Smooth muscle cell (in vitro differentiated cells): ENCODE measurements around the gene PLCH2. TPM values are rescaled to one million over a fixed set of nuclear protein-coding genes. Genes with fewer than 3 reads are reported as not detected.
A peak's percentile ranks its signal among the peaks of the same experiment; 100 is the strongest.

Experiments used
- DNase-seq: peaks from one replicate; lab custom pipeline; 2025; ENCODE audit not compliant: unreplicated experiment; lab: John Stamatoyannopoulos, UW
- H2AFZ ChIP-seq: fragments of 200-600 bp; sonication (generic); 2 replicates; pipeline ENCODE4 v1.6.0; 2016; ENCODE audit warnings: antibody characterized with exemption, low read depth, mild to moderate bottlenecking
- H3F3A ChIP-seq: fragments of 200-600 bp; sonication (generic); 2 replicates; pipeline ENCODE4 v1.6.0; 2017; ENCODE audit warnings: antibody characterized with exemption, low read depth
- H3K27ac ChIP-seq: fragments of 200-600 bp; sonication (generic); 2 replicates; pipeline ENCODE4 v1.5.1; 2016; ENCODE audit warnings: low read depth, mild to moderate bottlenecking
- H3K27me3 ChIP-seq: fragments of 200-600 bp; sonication (generic); 2 replicates; pipeline ENCODE4 v1.6.1; 2016; ENCODE audit warnings: low read depth, mild to moderate bottlenecking
- H3K36me3 ChIP-seq: fragments of 200-600 bp; sonication (generic); 2 replicates; pipeline ENCODE4 v1.5.1; 2016; ENCODE audit warnings: low read depth
- H3K4me1 ChIP-seq: fragments of 200-600 bp; sonication (generic); 2 replicates; pipeline ENCODE4 v1.5.1; 2016; ENCODE audit warnings: low read depth
- H3K4me2 ChIP-seq: fragments of 200-600 bp; sonication (generic); 2 replicates; pipeline ENCODE4 v1.6.0; 2016; ENCODE audit warnings: mild to moderate bottlenecking
- H3K4me3 ChIP-seq: fragments of 200-600 bp; sonication (generic); 2 replicates; pipeline ENCODE4 v1.5.1; 2016; ENCODE audit warnings: mild to moderate bottlenecking
- H3K79me2 ChIP-seq: fragments of 200-600 bp; sonication (generic); 2 replicates; pipeline ENCODE4 v1.6.0; 2016; ENCODE audit warnings: low read depth, mild to moderate bottlenecking
- H3K9ac ChIP-seq: fragments of 200-600 bp; sonication (generic); 2 replicates; pipeline ENCODE4 v1.6.0; 2016; ENCODE audit warnings: low read depth
- H3K9me3 ChIP-seq: fragments of 200-600 bp; sonication (generic); replicated peaks from 2 replicates; pipeline ENCODE4 v1.5.1; 2016; ENCODE audit warnings: low read depth
- H4K20me1 ChIP-seq: fragments of 200-600 bp; sonication (generic); 2 replicates; pipeline ENCODE4 v1.6.0; 2016; ENCODE audit warnings: low read depth
- CTCF ChIP-seq: fragments of 200-600 bp; sonication (generic); IDR thresholded peaks from 2 replicates; pipeline ENCODE4 v1.5.1; 2017; ENCODE audit warnings: borderline replicate concordance, mild to moderate bottlenecking, antibody characterized with exemption; ENCODE audit not compliant: insufficient read depth, poor library complexity, severe bottlenecking
- WGBS: methylation state at CpG from one replicate; pipeline ENCODE4 v1.1.7; 2016; ENCODE audit warnings: low lambda C conversion rate; 5-methylcytosine and 5-hydroxymethylcytosine counted together
- polyA plus RNA-seq: library from polyadenylated mRNA; unstranded; fragments of >200 nt; fragmentation: Nextera tagmentation; extraction: Ambion mirVana; gene quantifications from 2 replicates; pipeline ENCODE4 v1.2.1, GENCODE V29; 2016
- total RNA-seq: library from RNA; depleted of rRNA; stranded (reverse); fragments of >200 nt; gene quantifications from 2 replicates; pipeline ENCODE4 v1.2.3, GENCODE V29; 2014

The PLCH2 gene
- total and polyA plus RNA-seq, 2 experiments from 2014 or later: 0.09 to 0.13 TPM

GRCh38 chr1:2451741-2452140 lies 24.3 kb upstream of the PLCH2 start:
- no peaks in the 10 kb centered on the region for H3K79me2 ChIP-seq
- DNase-seq: peak; percentile 14

GRCh38 chr1:2452201-2452931 lies 23.7 kb upstream of the PLCH2 start:
- H3K4me2 ChIP-seq: peak overlapping the region; percentile 62
- H3K9me3 ChIP-seq: no peaks in the 10 kb centered on the region
- H3K36me3 ChIP-seq: no peaks in the 10 kb centered on the region
- no peaks in the 10 kb centered on the region for H4K20me1 ChIP-seq
- H3K79me2 ChIP-seq: no peaks in the 10 kb centered on the region
- peaks cover 35% of the 10 kb centered on the region for H3K4me1 ChIP-seq
- no peak overlapping the region for H3K9ac ChIP-seq
- WGBS: 74% methylated on average over 20 of the region's 21 CpGs
- peak overlapping the region; percentile 76 for H3K27ac ChIP-seq
- H3F3A ChIP-seq: no peaks in the 10 kb centered on the region
- H3K27me3 ChIP-seq: no peaks in the 10 kb centered on the region
- TF ChIP-seq CTCF: no peak
- no peak for DNase-seq
- no peak overlapping the region for H3K4me3 ChIP-seq
- H2AFZ ChIP-seq: no peak overlapping the region

More at GRCh38 chr1:2451741-2452140, 24.3 kb upstream of the PLCH2 start:
- Histone ChIP-seq H2AFZ (no peak overlapping the region), H3K27me3 (no peaks in the 10 kb centered on the region), H3K9ac (peak overlapping the region; percentile 86), H3K9me3 (no peaks in the 10 kb centered on the region), H3K27ac (peak overlapping the region; percentile 83), H3K4me3 (no peak overlapping the region), H3F3A (no peaks in the 10 kb centered on the region), H3K4me1 (peaks cover 41% of the 10 kb centered on the region), H3K36me3 (no peaks in the 10 kb centered on the region), H3K4me2 (peak overlapping the region; percentile 77), H4K20me1 (no peaks in the 10 kb centered on the region)
- 8% methylated on average over 11 of the region's 18 CpGs for WGBS
- TF ChIP-seq CTCF: no peak

- Histone ChIP-seq H3K36me3 (no peaks in the 10 kb centered on the region), H3K4me3 (no peak overlapping the region), H3K9me3 (no peaks in the 10 kb centered on the region), H3K4me1 (peaks cover 29% of the 10 kb centered on the region), H3K27ac (no peak overlapping the region), H4K20me1 (no peaks in the 10 kb centered on the region), H3K79me2 (no peaks in the 10 kb centered on the region), H3K4me2 (no peak overlapping the region), H3F3A (no peaks in the 10 kb centered on the region), H3K27me3 (no peaks in the 10 kb centered on the region), H2AFZ (no peak overlapping the region), H3K9ac (no peak overlapping the region)
- no peak for TF ChIP-seq CTCF
- WGBS: 93% methylated on average over 19 of the region's 19 CpGs
- DNase-seq: no peak
Measured at GRCh38 chr1:2452932-2453315, 23.2 kb upstream of the PLCH2 start.

- Histone ChIP-seq H3K27me3 (no peaks in the 10 kb centered on the region), H3K9ac (no peak overlapping the region), H3F3A (no peaks in the 10 kb centered on the region), H3K27ac (no peak overlapping the region), H3K9me3 (no peaks in the 10 kb centered on the region), H3K4me1 (peaks cover 23% of the 10 kb centered on the region), H3K79me2 (no peaks in the 10 kb centered on the region), H3K4me2 (no peak overlapping the region), H3K36me3 (no peaks in the 10 kb centered on the region), H4K20me1 (no peaks in the 10 kb centered on the region), H3K4me3 (no peak overlapping the region), H2AFZ (no peak overlapping the region)
- DNase-seq: no peak
- no peak for TF ChIP-seq CTCF
- 88% methylated on average over 10 of the region's 10 CpGs for WGBS
Measured at GRCh38 chr1:2454227-2454626, 21.9 kb upstream of the PLCH2 start.
